H9 (cell line): Measurements from ENCODE around the gene CRBN. TPM values are rescaled to one million over a fixed set of nuclear protein-coding genes. Genes with fewer than 3 reads are reported as not detected.

ENCODE experiments used
- DNase-seq: peaks from one replicate; pipeline ENCODE4 v3.0.0-alpha.2; 2017
- H2AFZ ChIP-seq: one replicate; pipeline ENCODE4 v1.6.1; 2013; ENCODE audit warnings: mild to moderate bottlenecking, low read length, control low read depth, moderate library complexity
- H2AK5ac ChIP-seq: 2 replicates; pipeline ENCODE4 v1.6.1; 2013; ENCODE audit warnings: low read length, control low read depth, mixed read lengths; ENCODE audit not compliant: insufficient read length
- H2BK120ac ChIP-seq: one replicate; pipeline ENCODE4 v1.6.1; 2013; ENCODE audit warnings: low read depth, mild to moderate bottlenecking, low read length, control low read depth, inconsistent platforms; ENCODE audit not compliant: poor library complexity, severe bottlenecking
- H2BK12ac ChIP-seq: 2 replicates; pipeline ENCODE4 v1.6.1; 2013; ENCODE audit warnings: low read length, control low read depth, mixed read lengths, low read depth; ENCODE audit not compliant: insufficient read length
- H2BK15ac ChIP-seq: 2 replicates; pipeline ENCODE4 v1.6.1; 2013; ENCODE audit warnings: low read depth, low read length, control low read depth
- H2BK20ac ChIP-seq: one replicate; pipeline ENCODE4 v1.6.1; 2013; ENCODE audit warnings: low read depth, mild to moderate bottlenecking, low read length, control low read depth, inconsistent platforms; ENCODE audit not compliant: poor library complexity, severe bottlenecking
- H2BK5ac ChIP-seq: 2 replicates; pipeline ENCODE4 v1.6.1; 2013; ENCODE audit warnings: low read length, control low read depth, mixed read lengths; ENCODE audit not compliant: insufficient read length
- H3K14ac ChIP-seq: 2 replicates; pipeline ENCODE4 v1.6.1; 2013; ENCODE audit warnings: low read length, control low read depth; ENCODE audit not compliant: insufficient read depth
- H3K18ac ChIP-seq: 2 replicates; pipeline ENCODE4 v1.6.1; 2013; ENCODE audit warnings: low read depth, mild to moderate bottlenecking, mixed read lengths, low read length, control low read depth; ENCODE audit not compliant: insufficient read length
- H3K23ac ChIP-seq: 2 replicates; pipeline ENCODE4 v1.6.1; 2013; ENCODE audit warnings: low read length, control low read depth, mixed read lengths, low read depth; ENCODE audit not compliant: insufficient read length
- H3K23me2 ChIP-seq: 2 replicates; pipeline ENCODE4 v1.6.1; 2013; ENCODE audit warnings: low read depth, mild to moderate bottlenecking, mixed read lengths, low read length, control low read depth; ENCODE audit not compliant: insufficient read length, poor library complexity, severe bottlenecking
- H3K27ac ChIP-seq: 2 replicates; pipeline ENCODE4 v1.5.1; 2013; ENCODE audit warnings: low read length, control low read depth, mixed read lengths, low read depth; ENCODE audit not compliant: insufficient read length
- H3K27me3 ChIP-seq: 2 replicates; pipeline ENCODE4 v1.6.1; 2013; ENCODE audit warnings: low read length, control low read depth, inconsistent platforms; ENCODE audit not compliant: insufficient read depth
- H3K4ac ChIP-seq: 2 replicates; pipeline ENCODE4 v1.6.1; 2013; ENCODE audit warnings: low read depth, mild to moderate bottlenecking, control low read depth, inconsistent platforms, low read length, moderate library complexity
- H3K4me1 ChIP-seq: 2 replicates; pipeline ENCODE4 v1.6.1; 2013; ENCODE audit warnings: low read length, control low read depth, inconsistent platforms; ENCODE audit not compliant: insufficient read depth
- H3K4me2 ChIP-seq: 2 replicates; pipeline ENCODE4 v1.6.1; 2013; ENCODE audit warnings: low read length, control low read depth, mixed read lengths; ENCODE audit not compliant: insufficient read length, insufficient read depth
- H3K56ac ChIP-seq: 2 replicates; pipeline ENCODE4 v1.6.1; 2013; ENCODE audit warnings: low read depth, mild to moderate bottlenecking, mixed read lengths, low read length, control low read depth; ENCODE audit not compliant: insufficient read length
- H3K79me1 ChIP-seq: 2 replicates; pipeline ENCODE4 v1.6.1; 2013; ENCODE audit warnings: low read depth, mild to moderate bottlenecking, moderate library complexity, low read length, control low read depth, inconsistent platforms; ENCODE audit not compliant: insufficient read depth, poor library complexity, severe bottlenecking
- H3K79me2 ChIP-seq: 2 replicates; pipeline ENCODE4 v1.6.1; 2013; ENCODE audit warnings: low read length, control low read depth, inconsistent platforms; ENCODE audit not compliant: insufficient read depth
- H3K9ac ChIP-seq: 2 replicates; pipeline ENCODE4 v1.6.1; 2013; ENCODE audit warnings: low read length, control low read depth, mixed read lengths; ENCODE audit not compliant: insufficient read length; ENCODE audit errors: extremely low read depth
- H3K9me3 ChIP-seq: one replicate; pipeline ENCODE4 v1.6.1; 2013; ENCODE audit warnings: low read depth, low read length, inconsistent platforms; ENCODE audit not compliant: control insufficient read depth
- H3T11ph ChIP-seq: one replicate; pipeline ENCODE4 v1.6.1; 2013; ENCODE audit warnings: mild to moderate bottlenecking, low read length, control low read depth, inconsistent platforms
- H4K20me1 ChIP-seq: one replicate; pipeline ENCODE4 v1.6.1; 2013; ENCODE audit not compliant: control insufficient read depth, insufficient read length, insufficient read depth
- H4K5ac ChIP-seq: 2 replicates; pipeline ENCODE4 v1.6.1; 2013; ENCODE audit warnings: low read depth, mild to moderate bottlenecking, mixed read lengths, low read length, control low read depth; ENCODE audit not compliant: insufficient read length
- H4K8ac ChIP-seq: replicated peaks from 2 replicates; pipeline ENCODE4 v1.6.1; 2013; ENCODE audit warnings: low read length, control low read depth, mixed read lengths, low read depth; ENCODE audit not compliant: insufficient read length
- H4K91ac ChIP-seq: 2 replicates; pipeline ENCODE4 v1.6.1; 2013; ENCODE audit warnings: low read depth, mild to moderate bottlenecking, moderate library complexity, mixed read lengths, low read length, control low read depth; ENCODE audit not compliant: insufficient read length
- H3K27ac Mint-ChIP-seq, 3 experiments: 2 replicates in 2 of 3; 3 replicates in 1 of 3; pipeline ENCODE4 v1.8.0; 2020 to 2021; ENCODE audit warnings: mixed read lengths in 3 of 3, mild to moderate bottlenecking in 1 of 3, moderate library complexity in 1 of 3
- H3K27me3 Mint-ChIP-seq: 2 replicates; pipeline ENCODE4 v1.8.0; 2021; ENCODE audit warnings: low read depth, mild to moderate bottlenecking, moderate library complexity, mixed read lengths
- H3K36me3 Mint-ChIP-seq, 3 experiments: 2 replicates in 2 of 3; 3 replicates in 1 of 3; pipeline ENCODE4 v1.8.0; 2020 to 2021; ENCODE audit warnings: low read depth in 3 of 3, mixed read lengths in 3 of 3; ENCODE audit not compliant: insufficient read depth in 1 of 3
- H3K4me1 Mint-ChIP-seq, 2 experiments: 2 replicates each; pipeline ENCODE4 v1.8.0; 2020; ENCODE audit warnings: mixed read lengths in 2 of 2
- H3K4me3 Mint-ChIP-seq, 2 experiments: 2 replicates in 1 of 2; 3 replicates in 1 of 2; pipeline ENCODE4 v1.8.0; 2020 to 2021; ENCODE audit warnings: mild to moderate bottlenecking in 2 of 2, mixed read lengths in 2 of 2, moderate library complexity in 1 of 2
- H3K9me3 Mint-ChIP-seq, 2 experiments: 2 replicates in 1 of 2; 3 replicates in 1 of 2; pipeline ENCODE4 v1.8.0; 2020; ENCODE audit warnings: mild to moderate bottlenecking in 2 of 2, mixed read lengths in 2 of 2, moderate library complexity in 1 of 2
- WGBS: extraction: QIAGEN DNeasy Blood & Tissue Kit; methylation state at CpG from one replicate; pipeline ENCODE4 v1.1.7; 2013; ENCODE audit warnings: missing lambda C conversion rate, low lambda C conversion rate, mixed read lengths; ENCODE audit not compliant: insufficient read length; ENCODE audit errors: extremely low coverage; 5-methylcytosine and 5-hydroxymethylcytosine counted together
- total RNA-seq: library from RNA; stranded (reverse); gene quantifications from 2 replicates; pipeline ENCODE4 v1.2.1, GENCODE V29; 2021
- TF ChIP-seq, protein P1 (sequence below): fragments of 200-600 bp; sonication (generic); conservative IDR thresholded peaks from 3 replicates; pipeline ENCODE4 v1.8.0; 2021; ENCODE audit warnings: antibody characterized with exemption, mild to moderate bottlenecking

CRBN gene
- total RNA-seq, 1 experiment from 2014 or later, result 40.2 TPM

DNA sequence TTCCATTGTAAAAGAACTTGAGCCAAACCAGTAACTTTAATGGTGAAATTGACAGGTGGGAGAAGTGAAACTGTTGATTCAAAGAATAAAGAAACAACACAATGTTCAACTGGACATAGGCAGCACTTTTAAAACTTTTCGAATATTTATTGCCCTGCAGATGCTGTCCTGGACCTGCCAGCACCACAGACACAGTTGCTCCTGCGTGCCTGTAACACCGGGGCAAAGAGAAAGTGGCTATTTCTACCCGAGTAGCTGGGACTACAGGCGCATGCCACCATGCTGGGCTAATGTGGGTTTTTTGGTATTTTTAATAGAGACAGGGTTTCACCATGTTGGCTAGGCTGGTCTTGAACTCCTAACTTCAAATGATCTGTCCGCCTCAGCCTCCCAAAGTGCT lies 76.7 kb downstream of the CRBN start:
- peaks cover 7 to 9% of the 10 kb centered on the region in 2 experiments; a peak in 2 of 4 replicates for H3K4me1 Mint-ChIP-seq
- H3K79me2 ChIP-seq, result no peaks in the 10 kb centered on the region
- no peak overlapping the region for H3K14ac ChIP-seq
- H3K18ac ChIP-seq, result no peak overlapping the region
- no peaks in the 10 kb centered on the region for H3K36me3 Mint-ChIP-seq
- H3K79me1 ChIP-seq, result no peaks in the 10 kb centered on the region
- no peak overlapping the region for H3K4me3 Mint-ChIP-seq
- no peak overlapping the region for H3K27ac ChIP-seq
- no peaks in the 10 kb centered on the region for H3K23me2 ChIP-seq
- no peak overlapping the region for H3K4ac ChIP-seq
- H3K4me2 ChIP-seq, result no peak overlapping the region
- no peaks in the 10 kb centered on the region for H3K27me3 Mint-ChIP-seq
- no peak overlapping the region for H4K91ac ChIP-seq
- no peak overlapping the region for H2BK5ac ChIP-seq
- no peak overlapping the region for H3T11ph ChIP-seq
- no peak overlapping the region for H2AFZ ChIP-seq
- H3K9ac ChIP-seq, result no peak overlapping the region
- no peak overlapping the region for H3K23ac ChIP-seq
- no peak overlapping the region for H3K27ac Mint-ChIP-seq
- no peak overlapping the region for H3K56ac ChIP-seq
- H4K8ac ChIP-seq, result no peak overlapping the region
- no peak overlapping the region for H2AK5ac ChIP-seq
- TF ChIP-seq, protein P1, sequence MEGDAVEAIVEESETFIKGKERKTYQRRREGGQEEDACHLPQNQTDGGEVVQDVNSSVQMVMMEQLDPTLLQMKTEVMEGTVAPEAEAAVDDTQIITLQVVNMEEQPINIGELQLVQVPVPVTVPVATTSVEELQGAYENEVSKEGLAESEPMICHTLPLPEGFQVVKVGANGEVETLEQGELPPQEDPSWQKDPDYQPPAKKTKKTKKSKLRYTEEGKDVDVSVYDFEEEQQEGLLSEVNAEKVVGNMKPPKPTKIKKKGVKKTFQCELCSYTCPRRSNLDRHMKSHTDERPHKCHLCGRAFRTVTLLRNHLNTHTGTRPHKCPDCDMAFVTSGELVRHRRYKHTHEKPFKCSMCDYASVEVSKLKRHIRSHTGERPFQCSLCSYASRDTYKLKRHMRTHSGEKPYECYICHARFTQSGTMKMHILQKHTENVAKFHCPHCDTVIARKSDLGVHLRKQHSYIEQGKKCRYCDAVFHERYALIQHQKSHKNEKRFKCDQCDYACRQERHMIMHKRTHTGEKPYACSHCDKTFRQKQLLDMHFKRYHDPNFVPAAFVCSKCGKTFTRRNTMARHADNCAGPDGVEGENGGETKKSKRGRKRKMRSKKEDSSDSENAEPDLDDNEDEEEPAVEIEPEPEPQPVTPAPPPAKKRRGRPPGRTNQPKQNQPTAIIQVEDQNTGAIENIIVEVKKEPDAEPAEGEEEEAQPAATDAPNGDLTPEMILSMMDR, result no peak
- H3K9me3 Mint-ChIP-seq, result no peaks in the 10 kb centered on the region
- no peaks in the 10 kb centered on the region for H3K9me3 ChIP-seq
- no peak for DNase-seq
- no peak overlapping the region for H2BK20ac ChIP-seq
- no peak overlapping the region for H2BK120ac ChIP-seq
- no peak overlapping the region for H2BK15ac ChIP-seq
- H2BK12ac ChIP-seq, result no peak overlapping the region
- no peaks in the 10 kb centered on the region for H3K4me1 ChIP-seq
- no CpG with 5 or more reads among the region's 6 CpGs for WGBS
- H4K20me1 ChIP-seq, result no peaks in the 10 kb centered on the region
- H4K5ac ChIP-seq, result no peak overlapping the region
- no peaks in the 10 kb centered on the region for H3K27me3 ChIP-seq
